Central memory CD8-positive, alpha-beta T cell (primary cell): ENCODE measurements around the gene KCMF1.

Source experiments
- ATAC-seq: fragments of 150-1000 bp; cut with Tn5 transposase; replicated peaks from 2 replicates; pipeline ENCODE4 v1.10.0; 2022; ENCODE audit warnings: mild to moderate bottlenecking, moderate FRiP score, moderate number of reproducible peaks; ENCODE audit not compliant: poor library complexity, severe bottlenecking; ENCODE audit errors: extremely low read depth
- DNase-seq, 2 donors: peaks; one replicate each; pipeline ENCODE4 v3.0.0; 2021; ENCODE audit warnings: low spot score in 2 of 2
- H3K27ac Mint-ChIP-seq: one replicate; pipeline ENCODE4 v1.8.0; 2022; ENCODE audit warnings: low read depth, mild to moderate bottlenecking, moderate library complexity, mixed read lengths
- H3K27me3 Mint-ChIP-seq: one replicate; pipeline ENCODE4 v1.8.0; 2022; ENCODE audit warnings: mixed read lengths
- H3K36me3 Mint-ChIP-seq: one replicate; pipeline ENCODE4 v1.8.0; 2022; ENCODE audit warnings: mild to moderate bottlenecking, moderate library complexity, mixed read lengths; ENCODE audit not compliant: insufficient read depth
- H3K4me1 Mint-ChIP-seq: one replicate; pipeline ENCODE4 v1.8.0; 2022; ENCODE audit warnings: mixed read lengths
- H3K4me3 Mint-ChIP-seq: one replicate; pipeline ENCODE4 v1.8.0; 2022; ENCODE audit warnings: mild to moderate bottlenecking, moderate library complexity, mixed read lengths
- H3K9me3 Mint-ChIP-seq: one replicate; pipeline ENCODE4 v1.8.0; 2022; ENCODE audit warnings: mixed read lengths

KCMF1 gene

DNA sequence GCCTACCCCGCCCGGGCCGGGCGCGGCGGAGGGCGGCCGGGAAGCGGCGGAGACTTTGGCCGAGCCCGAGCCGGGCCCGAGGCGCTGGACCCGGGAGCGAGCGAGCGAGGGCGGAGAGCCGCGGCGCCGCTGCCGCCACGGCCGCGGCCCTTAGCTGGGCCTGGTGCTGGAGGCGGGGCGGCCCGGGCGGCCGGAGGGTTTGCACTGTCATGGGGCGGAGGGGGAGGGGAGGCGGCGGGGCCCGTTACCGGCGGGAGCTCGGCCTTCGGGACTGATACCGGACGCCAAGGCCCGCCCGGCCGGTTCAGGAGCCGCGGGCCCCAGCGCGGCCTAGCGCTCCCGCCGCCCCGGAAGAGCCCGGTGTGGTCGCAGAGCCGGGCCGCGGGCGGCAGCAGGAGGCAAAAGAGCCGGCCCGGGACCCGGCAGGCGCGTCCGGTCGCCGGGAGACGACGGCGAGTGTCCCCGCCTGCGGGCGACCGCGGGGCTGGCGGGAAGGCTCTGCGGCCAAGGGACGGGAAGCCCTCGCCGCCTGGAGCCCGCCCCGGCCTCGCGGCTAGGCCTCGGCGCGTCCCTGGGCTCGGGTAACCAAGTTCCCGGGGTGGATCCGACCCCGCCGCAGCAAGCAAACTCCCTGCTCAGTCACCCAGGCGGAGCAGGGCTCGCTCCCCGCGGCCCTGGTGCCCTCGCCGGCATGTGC is 697 bp downstream of the KCMF1 start:
- H3K4me3 Mint-ChIP-seq, result peak overlapping the region; percentile 100
- H3K4me1 Mint-ChIP-seq, result peaks cover 55% of the 10 kb centered on the region
- ATAC-seq, result peak; percentile 59

GRCh38 chr2:84972207-84972783 is 1.3 kb downstream of the KCMF1 start:
- DNase-seq, result no peak
- no peaks in the 10 kb centered on the region for H3K9me3 Mint-ChIP-seq
- no peak for ATAC-seq
- peaks cover 57% of the 10 kb centered on the region for H3K4me1 Mint-ChIP-seq
- peak overlapping the region; percentile 97 for H3K27ac Mint-ChIP-seq
- peak overlapping the region; percentile 100 for H3K4me3 Mint-ChIP-seq
- no peaks in the 10 kb centered on the region for H3K27me3 Mint-ChIP-seq
- H3K36me3 Mint-ChIP-seq, result peaks cover 27% of the 10 kb centered on the region

More for the DNA sequence above, 697 bp downstream of the KCMF1 start:
- Mint-ChIP-seq H3K36me3 (peaks cover 29% of the 10 kb centered on the region), H3K9me3 (no peaks in the 10 kb centered on the region), H3K27ac (peak overlapping the region; percentile 97), H3K27me3 (no peaks in the 10 kb centered on the region)
- peak; percentile 54 to 67 for DNase-seq

DNA sequence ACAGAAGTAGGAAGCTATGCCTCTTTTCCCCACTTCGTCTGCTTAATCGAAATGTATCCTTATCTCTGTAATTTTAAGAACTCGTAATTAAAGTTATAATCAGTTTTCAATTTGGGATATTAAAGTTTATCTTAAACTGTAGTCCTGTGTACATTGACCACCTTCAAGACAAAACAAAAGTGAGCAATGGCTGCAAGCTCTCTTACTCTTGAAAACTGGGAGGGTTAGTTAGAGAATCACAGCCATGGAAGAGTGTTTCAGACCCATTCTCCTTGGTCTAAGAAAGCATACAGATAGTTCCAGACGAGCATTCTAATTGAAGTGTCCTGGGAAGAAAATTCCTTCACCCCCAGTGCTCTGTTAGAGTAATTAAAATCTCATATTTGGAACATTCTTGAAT is 2.0 kb downstream of the KCMF1 start:
- H3K36me3 Mint-ChIP-seq, result peaks cover 25% of the 10 kb centered on the region
- no peaks in the 10 kb centered on the region for H3K9me3 Mint-ChIP-seq
- ATAC-seq, result no peak
- peak overlapping the region; percentile 97 for H3K27ac Mint-ChIP-seq
- no peaks in the 10 kb centered on the region for H3K27me3 Mint-ChIP-seq
- no peak for DNase-seq
- H3K4me3 Mint-ChIP-seq, result peak overlapping the region; percentile 100
- peaks cover 59% of the 10 kb centered on the region for H3K4me1 Mint-ChIP-seq

- Mint-ChIP-seq H3K9me3 (no peaks in the 10 kb centered on the region), H3K36me3 (peaks cover 13% of the 10 kb centered on the region), H3K4me3 (peak overlapping the region; percentile 25), H3K27ac (peak overlapping the region; percentile 49), H3K4me1 (peaks cover 56% of the 10 kb centered on the region), H3K27me3 (no peaks in the 10 kb centered on the region)
- peak; percentile 10 for ATAC-seq
- DNase-seq, result no peak
Measured at GRCh38 chr2:84980263-84980983, 9.5 kb downstream of the KCMF1 start.

- no peaks in the 10 kb centered on the region for H3K9me3 Mint-ChIP-seq
- H3K27me3 Mint-ChIP-seq, result no peaks in the 10 kb centered on the region
- no peak for DNase-seq
- no peak for ATAC-seq
- H3K4me1 Mint-ChIP-seq, result peaks cover 49% of the 10 kb centered on the region
- peaks cover 11% of the 10 kb centered on the region for H3K36me3 Mint-ChIP-seq
- H3K4me3 Mint-ChIP-seq, result no peak overlapping the region
- H3K27ac Mint-ChIP-seq, result peak overlapping the region; percentile 75
Measured at GRCh38 chr2:84986018-84986417, 15.1 kb downstream of the KCMF1 start.

DNA sequence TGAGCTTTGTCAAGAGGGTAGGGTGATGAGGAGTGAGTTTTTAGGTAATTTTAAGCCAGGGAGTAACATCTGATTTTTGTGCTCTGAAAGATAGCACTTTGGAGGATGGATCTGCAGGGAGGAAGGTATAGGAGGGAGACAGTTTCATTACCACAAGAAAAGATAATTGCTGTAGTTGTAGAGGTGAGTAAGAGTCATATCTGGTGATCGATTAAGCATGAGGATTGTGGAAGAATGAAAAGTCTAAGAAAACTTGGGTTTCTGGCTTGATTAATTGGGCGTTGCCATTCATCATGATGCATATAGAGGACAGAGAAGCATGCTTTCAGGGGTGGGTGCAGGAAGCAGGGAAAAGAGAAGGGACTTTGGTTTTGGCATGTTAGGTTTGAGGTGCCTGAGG is 18.5 kb downstream of the KCMF1 start:
- no peak for DNase-seq
- H3K27ac Mint-ChIP-seq, result no peak overlapping the region
- peaks cover 7% of the 10 kb centered on the region for H3K36me3 Mint-ChIP-seq
- no peaks in the 10 kb centered on the region for H3K27me3 Mint-ChIP-seq
- no peak overlapping the region for H3K4me3 Mint-ChIP-seq
- no peaks in the 10 kb centered on the region for H3K9me3 Mint-ChIP-seq
- peaks cover 39% of the 10 kb centered on the region for H3K4me1 Mint-ChIP-seq
- ATAC-seq, result no peak

DNA sequence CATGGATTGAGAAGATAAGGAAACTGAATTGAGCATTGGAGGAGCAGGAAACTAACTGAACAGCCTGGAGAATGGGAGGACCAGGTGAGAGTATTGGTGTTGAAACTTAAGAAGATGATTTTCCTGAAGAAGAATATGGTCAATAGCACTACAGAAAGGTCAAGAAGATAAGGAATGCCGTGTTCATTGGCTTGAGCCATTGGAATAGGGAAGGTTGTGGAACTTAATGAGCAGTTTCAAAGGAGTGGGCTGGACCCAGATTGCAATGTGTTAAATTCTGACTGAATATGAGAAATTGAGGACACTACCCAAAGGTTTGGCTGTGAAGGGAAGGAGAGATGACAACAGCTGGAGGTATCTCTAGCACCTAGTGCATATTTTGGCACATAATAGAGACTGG is 19.0 kb downstream of the KCMF1 start:
- no peaks in the 10 kb centered on the region for H3K27me3 Mint-ChIP-seq
- H3K27ac Mint-ChIP-seq, result no peak overlapping the region
- ATAC-seq, result no peak
- peaks cover 7% of the 10 kb centered on the region for H3K36me3 Mint-ChIP-seq
- peaks cover 38% of the 10 kb centered on the region for H3K4me1 Mint-ChIP-seq
- H3K9me3 Mint-ChIP-seq, result no peaks in the 10 kb centered on the region
- H3K4me3 Mint-ChIP-seq, result no peak overlapping the region
- no peak for DNase-seq

- no peaks in the 10 kb centered on the region for H3K27me3 Mint-ChIP-seq
- peaks cover 5% of the 10 kb centered on the region for H3K36me3 Mint-ChIP-seq
- H3K4me1 Mint-ChIP-seq, result peaks cover 41% of the 10 kb centered on the region
- no peaks in the 10 kb centered on the region for H3K9me3 Mint-ChIP-seq
- no peak for ATAC-seq
- H3K4me3 Mint-ChIP-seq, result no peak overlapping the region
- H3K27ac Mint-ChIP-seq, result no peak overlapping the region
- DNase-seq, result no peak
Measured at GRCh38 chr2:84991404-84992160, 20.6 kb downstream of the KCMF1 start.

DNA sequence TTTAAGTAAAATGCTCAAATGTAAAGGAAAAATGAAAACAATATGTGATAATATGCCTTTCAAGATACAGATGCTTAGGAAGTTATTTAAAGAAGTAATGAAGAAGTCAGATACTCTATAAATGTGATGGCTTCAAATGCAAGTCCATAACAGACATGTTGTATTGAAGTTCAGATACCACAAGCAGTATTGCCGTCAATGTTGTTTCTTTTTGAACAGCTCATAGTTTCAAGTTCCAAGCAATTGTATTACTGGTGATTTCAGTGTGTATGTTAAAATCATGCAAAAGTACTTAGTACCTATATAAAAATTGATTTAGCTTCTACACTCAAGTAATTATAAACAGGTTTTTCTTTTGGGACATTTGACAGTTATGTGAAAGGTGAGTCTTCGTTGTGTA is 24.9 kb downstream of the KCMF1 start:
- ATAC-seq (no peak), DNase-seq (no peak)
- H3K9me3 Mint-ChIP-seq, result no peaks in the 10 kb centered on the region
- H3K4me1 Mint-ChIP-seq, result peaks cover 49% of the 10 kb centered on the region
- H3K27ac Mint-ChIP-seq, result no peak overlapping the region
- H3K36me3 Mint-ChIP-seq, result peaks cover 8% of the 10 kb centered on the region
- H3K27me3 Mint-ChIP-seq, result no peaks in the 10 kb centered on the region
- no peak overlapping the region for H3K4me3 Mint-ChIP-seq

DNA sequence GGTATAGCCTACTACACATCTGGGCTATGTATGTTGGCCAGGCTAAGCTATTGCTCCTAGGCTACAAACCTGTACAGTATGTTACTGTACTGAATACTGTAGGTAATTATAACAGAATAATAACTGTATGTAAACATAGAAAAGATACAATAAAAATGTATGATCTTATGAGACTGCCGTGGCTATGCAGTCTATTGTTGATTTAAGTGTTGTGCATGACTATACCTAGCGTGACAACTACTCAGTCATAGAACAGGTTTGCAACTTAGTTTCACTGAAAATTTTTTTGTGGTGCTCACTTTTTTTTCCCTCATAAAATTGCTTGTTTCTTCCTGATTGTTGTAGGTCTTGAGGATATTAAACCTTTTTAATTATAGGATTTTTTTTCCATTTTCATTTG is 25.9 kb downstream of the KCMF1 start:
- H3K27me3 Mint-ChIP-seq, result no peaks in the 10 kb centered on the region
- H3K9me3 Mint-ChIP-seq, result no peaks in the 10 kb centered on the region
- ATAC-seq (no peak), DNase-seq (no peak)
- peaks cover 59% of the 10 kb centered on the region for H3K4me1 Mint-ChIP-seq
- H3K27ac Mint-ChIP-seq, result no peak overlapping the region
- no peak overlapping the region for H3K4me3 Mint-ChIP-seq
- H3K36me3 Mint-ChIP-seq, result peaks cover 13% of the 10 kb centered on the region

- H3K9me3 Mint-ChIP-seq, result no peaks in the 10 kb centered on the region
Measured at GRCh38 chr2:84999553-84999955, 28.6 kb downstream of the KCMF1 start.

GRCh38 chr2:85001595-85001994 is 30.6 kb downstream of the KCMF1 start:
- peaks cover 48% of the 10 kb centered on the region for H3K4me1 Mint-ChIP-seq
- H3K36me3 Mint-ChIP-seq, result peaks cover 18% of the 10 kb centered on the region
- ATAC-seq (no peak), DNase-seq (no peak)
- peak overlapping the region; percentile 25 for H3K27ac Mint-ChIP-seq
- no peaks in the 10 kb centered on the region for H3K27me3 Mint-ChIP-seq
- no peaks in the 10 kb centered on the region for H3K9me3 Mint-ChIP-seq
- no peak overlapping the region for H3K4me3 Mint-ChIP-seq

More at GRCh38 chr2:84999553-84999955, 28.6 kb downstream of the KCMF1 start:
- peaks cover 54% of the 10 kb centered on the region for H3K4me1 Mint-ChIP-seq
- ATAC-seq (no peak), DNase-seq (no peak)
- no peaks in the 10 kb centered on the region for H3K27me3 Mint-ChIP-seq
- peak overlapping the region; percentile 72 for H3K27ac Mint-ChIP-seq
- no peak overlapping the region for H3K4me3 Mint-ChIP-seq
- H3K36me3 Mint-ChIP-seq, result peaks cover 13% of the 10 kb centered on the region
